SH-SY5Y (cell line): Measurements from ENCODE around the gene SNX30.

Source experiments
- GATA2 ChIP-seq: IDR thresholded peaks from 2 replicates; pipeline ENCODE4 v1.6.1; 2011; ENCODE audit warnings: mild to moderate bottlenecking, low read depth, low read length
- GATA3 ChIP-seq: IDR thresholded peaks from 2 replicates; pipeline ENCODE4 v1.6.1; 2011; ENCODE audit warnings: low read depth, mild to moderate bottlenecking, low read length, moderate library complexity

DNA sequence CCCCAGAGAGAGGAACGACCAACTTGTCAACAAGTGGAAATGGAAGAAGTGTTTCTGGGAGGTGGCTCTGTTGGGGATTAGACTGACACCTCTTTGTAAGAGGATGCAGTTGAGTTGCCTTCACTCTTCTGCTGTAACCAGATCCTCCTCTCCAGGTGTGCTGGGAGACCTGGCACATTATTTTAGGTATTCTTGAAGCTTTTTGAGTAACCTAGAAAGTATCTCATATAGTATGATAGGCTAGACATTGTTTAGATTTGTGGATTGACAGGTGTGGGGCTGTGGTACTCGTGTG is 21.6 kb downstream of the SNX30 start:
- TF ChIP-seq GATA3 (no peak), GATA2 (no peak)
